Psoas muscle (tissue), 8 donors: ENCODE data around the gene DONSON. TPM values are rescaled to one million over a fixed set of nuclear protein-coding genes. Genes with fewer than 3 reads are reported as not detected.

Experiments
- ATAC-seq, 4 donors: fragments of 200-7000 bp; cut with Tn5 transposase; one replicate each; pipeline ENCODE4 v1.9.1; 2020; ENCODE audit warnings: moderate library complexity in 3 of 4, mild to moderate bottlenecking in 2 of 4
- DNase-seq, 2 donors: peaks; one replicate each; pipeline ENCODE4 v3.0.0-alpha.2; 2020
- H3K27ac ChIP-seq: fragments of 200-600 bp; one replicate; pipeline ENCODE4 v1.8.0; 2022
- H3K27me3 ChIP-seq, 3 donors: fragments of 200-600 bp in 1 of 3; one replicate each; pipeline versions ENCODE4 v1.6.1 to v1.8.0; 2013 to 2022; ENCODE audit warnings: low read length in 2 of 3, mild to moderate bottlenecking in 2 of 3, moderate library complexity in 1 of 3; ENCODE audit not compliant: insufficient read depth in 3 of 3
- H3K36me3 ChIP-seq, 2 donors: fragments of 200-600 bp in 1 of 2; one replicate each; pipeline versions ENCODE4 v1.6.1 to v1.8.0; 2013 to 2022; ENCODE audit warnings: low read depth in 1 of 2, mild to moderate bottlenecking in 1 of 2, moderate library complexity in 1 of 2; ENCODE audit not compliant: insufficient read depth in 1 of 2
- H3K4me1 ChIP-seq: fragments of 200-600 bp; one replicate; pipeline ENCODE4 v1.8.0; 2022
- H3K4me3 ChIP-seq: fragments of 200-600 bp; one replicate; pipeline ENCODE4 v1.8.0; 2022; ENCODE audit warnings: mild to moderate bottlenecking
- H3K9me3 ChIP-seq: fragments of 200-600 bp; one replicate; pipeline ENCODE4 v1.8.0; 2022
- CTCF ChIP-seq: fragments of 200-600 bp; IDR thresholded peaks from one replicate; pipeline ENCODE4 v1.8.0; 2022; ENCODE audit warnings: antibody characterized with exemption
- WGBS, 3 donors: extraction: QIAGEN DNeasy Blood & Tissue Kit; methylation state at CpG; one replicate each; pipeline versions ENCODE4 v1.1.6 to v1.1.7; 2013; 5-methylcytosine and 5-hydroxymethylcytosine counted together
- intact Hi-C, 2 donors: fragments of 100-400 bp; cut with DNase I; formaldehyde crosslinking; loops; one replicate each; pipeline versions ENCODE4 v1.11.0 to v1.14.2; 2022
- polyA plus RNA-seq, 3 donors: library from polyadenylated mRNA; stranded (reverse); fragments of 200-250 nt; gene quantifications; one replicate each; pipeline ENCODE4 v1.2.3, GENCODE V29; 2013
- total RNA-seq, 4 donors: library from RNA; stranded (reverse); fragmentation: NEBNext Ultra II Directional in 2 of 4; extraction: Animal tissue kit (Norgen Biotek cat#: 25700) in 2 of 4; gene quantifications; one replicate each; pipeline versions ENCODE4 v1.2.1 to v1.2.4, GENCODE V29; 2021 to 2023
- donor health status: healthy with polysubstance abuse.
- donor health status: DM: no; HTN: no; CAD: no; lungs with moderate emphysema.
- donor health status: Bipolar disorder and iron deficiency.
- donor health status: healthy.
- donor health status: DM: yes; HTN: yes; CAD: no.
- donor health status: DM: no; HTN: no; CAD: no.
- donor health status: DM: no; HTN: no; CAD: no.
- donor health status: DM: yes; HTN: yes; CAD: no.

Gene DONSON
- total and polyA plus RNA-seq, 7 donors, result 4.8 to 15.1 (median 5.4) TPM

GRCh38 chr21:33554236-33554981 lies 34.1 kb downstream of the DONSON start:
- no peaks in the 10 kb centered on the region for H3K9me3 ChIP-seq
- no peak overlapping the region for H3K27ac ChIP-seq
- no peak for TF ChIP-seq CTCF
- H3K27me3 ChIP-seq, result no peaks in the 10 kb centered on the region
- H3K36me3 ChIP-seq, result peaks cover 34 to 100% of the 10 kb centered on the region in 2 donors
- ATAC-seq, result no peak
- no peak for DNase-seq
- 91 to 94% (median 94%) methylated on average over 18 of the region's 18 CpGs for whole genome bisulfite sequencing, 3 donors
- H3K4me1 ChIP-seq, result peaks cover 11% of the 10 kb centered on the region
- intact Hi-C loops, result no loop called here
- no peak overlapping the region for H3K4me3 ChIP-seq

GRCh38 chr21:33552999-33553598 lies 35.4 kb downstream of the DONSON start:
- WGBS, 3 donors, result 95 to 97% (median 96%) methylated on average over 12 of the region's 12 CpGs

GRCh38 chr21:33552093-33552998 lies 36.1 kb downstream of the DONSON start:
- 97 to 98% (median 97%) methylated on average over 24 of the region's 24 CpGs for WGBS, 3 donors
- H3K4me3 ChIP-seq, result no peak overlapping the region
- H3K4me1 ChIP-seq, result peaks cover 10% of the 10 kb centered on the region
- peaks cover 31 to 100% of the 10 kb centered on the region in 2 donors for H3K36me3 ChIP-seq
- intact Hi-C loops, result no loop called here
- TF ChIP-seq CTCF, result no peak
- DNase-seq (no peak), ATAC-seq (peak in 2 of 4 donors; percentile 19 to 29)
- H3K27ac ChIP-seq, result no peak overlapping the region
- no peaks in the 10 kb centered on the region for H3K27me3 ChIP-seq
- no peaks in the 10 kb centered on the region for H3K9me3 ChIP-seq

More at GRCh38 chr21:33552999-33553598, 35.4 kb downstream of the DONSON start:
- Histone ChIP-seq H3K27me3 (no peaks in the 10 kb centered on the region), H3K27ac (no peak overlapping the region), H3K4me1 (peaks cover 10% of the 10 kb centered on the region), H3K9me3 (no peaks in the 10 kb centered on the region), H3K36me3 (peaks cover 31 to 100% of the 10 kb centered on the region in 2 donors), H3K4me3 (no peak overlapping the region)
- ATAC-seq (peak in 3 of 4 donors; percentile 6 to 11 (median 9)), DNase-seq (no peak)
- intact Hi-C loops, result no loop called here
- no peak for TF ChIP-seq CTCF

- Histone ChIP-seq H3K27ac (no peak overlapping the region), H3K36me3 (peaks cover 31 to 100% of the 10 kb centered on the region in 2 donors), H3K4me1 (peaks cover 10% of the 10 kb centered on the region), H3K4me3 (no peak overlapping the region), H3K27me3 (no peaks in the 10 kb centered on the region), H3K9me3 (no peaks in the 10 kb centered on the region)
- no peak for TF ChIP-seq CTCF
- WGBS, 3 donors, result 96 to 100% (median 99%) methylated on average over 2 of the region's 2 CpGs
- intact Hi-C loops, result no loop called here
- DNase-seq, result no peak
- ATAC-seq, result no peak
These were observed 36.8 kb downstream of the DONSON start for GRCh38 chr21:33551664-33552063.
